A549 (cell line): Measurements from ENCODE around the gene IDS.

Experiments used
- EP300 ChIP-seq, 2 experiments: fragments of >200 bp; sonication (Bioruptor Twin); formaldehyde crosslinking; IDR thresholded peaks; 2 replicates in 1 of 2; 3 replicates in 1 of 2; pipeline ENCODE4 v1.6.1; 2016 to 2017
- HDAC2 ChIP-seq: fragments of 200-600 bp; sonication (generic); IDR thresholded peaks from 2 replicates; pipeline ENCODE4 v1.6.1; 2016
- HOXA7 ChIP-seq: fragments of 250-450 bp; sonication (Bioruptor Pico); IDR thresholded peaks from 2 replicates; pipeline ENCODE4 v1.5.0; 2020; ENCODE audit warnings: mild to moderate bottlenecking, moderate library complexity
- SMC3 ChIP-seq: fragments of >200 bp; sonication (Bioruptor Twin); formaldehyde crosslinking; IDR thresholded peaks from 3 replicates; pipeline ENCODE4 v1.6.1; 2018; ENCODE audit warnings: inconsistent platforms
- TF ChIP-seq, protein P1 (sequence below): fragments of >200 bp; sonication (Bioruptor Twin); formaldehyde crosslinking; IDR thresholded peaks from 3 replicates; pipeline ENCODE4 v1.5.1; 2016
- TF ChIP-seq, protein P2 (sequence below): fragments of >200 bp; sonication (Bioruptor Twin); formaldehyde crosslinking; IDR thresholded peaks from 3 replicates; pipeline ENCODE4 v1.6.1; 2016
- TF ChIP-seq, protein P3 (sequence below): IDR thresholded peaks from 2 replicates; pipeline ENCODE4 v1.6.1; 2012

DNA sequence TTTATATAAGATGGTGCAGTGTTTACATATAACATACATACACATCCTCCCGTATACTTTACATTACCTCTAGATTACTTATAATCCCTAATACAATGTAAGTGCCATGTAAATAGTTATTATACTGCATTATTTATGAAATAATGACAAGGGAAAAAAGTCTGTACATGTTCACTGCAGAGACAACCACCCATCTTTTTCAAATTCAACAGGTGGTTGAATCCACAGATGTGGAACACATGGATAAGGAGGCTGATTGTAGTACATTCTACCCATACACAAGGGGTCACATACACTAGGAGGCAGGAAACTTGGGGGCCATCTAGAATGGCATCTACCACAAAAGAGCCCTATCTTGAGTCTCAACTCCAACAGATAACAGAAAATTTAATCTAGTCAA, 3.4 kb upstream of the IDS start:
- TF ChIP-seq, protein P1, sequence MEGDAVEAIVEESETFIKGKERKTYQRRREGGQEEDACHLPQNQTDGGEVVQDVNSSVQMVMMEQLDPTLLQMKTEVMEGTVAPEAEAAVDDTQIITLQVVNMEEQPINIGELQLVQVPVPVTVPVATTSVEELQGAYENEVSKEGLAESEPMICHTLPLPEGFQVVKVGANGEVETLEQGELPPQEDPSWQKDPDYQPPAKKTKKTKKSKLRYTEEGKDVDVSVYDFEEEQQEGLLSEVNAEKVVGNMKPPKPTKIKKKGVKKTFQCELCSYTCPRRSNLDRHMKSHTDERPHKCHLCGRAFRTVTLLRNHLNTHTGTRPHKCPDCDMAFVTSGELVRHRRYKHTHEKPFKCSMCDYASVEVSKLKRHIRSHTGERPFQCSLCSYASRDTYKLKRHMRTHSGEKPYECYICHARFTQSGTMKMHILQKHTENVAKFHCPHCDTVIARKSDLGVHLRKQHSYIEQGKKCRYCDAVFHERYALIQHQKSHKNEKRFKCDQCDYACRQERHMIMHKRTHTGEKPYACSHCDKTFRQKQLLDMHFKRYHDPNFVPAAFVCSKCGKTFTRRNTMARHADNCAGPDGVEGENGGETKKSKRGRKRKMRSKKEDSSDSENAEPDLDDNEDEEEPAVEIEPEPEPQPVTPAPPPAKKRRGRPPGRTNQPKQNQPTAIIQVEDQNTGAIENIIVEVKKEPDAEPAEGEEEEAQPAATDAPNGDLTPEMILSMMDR = no peak
- no peak for TF ChIP-seq EP300 (IDR thresholded peaks at IDR 0.05)
- TF ChIP-seq, protein P2, sequence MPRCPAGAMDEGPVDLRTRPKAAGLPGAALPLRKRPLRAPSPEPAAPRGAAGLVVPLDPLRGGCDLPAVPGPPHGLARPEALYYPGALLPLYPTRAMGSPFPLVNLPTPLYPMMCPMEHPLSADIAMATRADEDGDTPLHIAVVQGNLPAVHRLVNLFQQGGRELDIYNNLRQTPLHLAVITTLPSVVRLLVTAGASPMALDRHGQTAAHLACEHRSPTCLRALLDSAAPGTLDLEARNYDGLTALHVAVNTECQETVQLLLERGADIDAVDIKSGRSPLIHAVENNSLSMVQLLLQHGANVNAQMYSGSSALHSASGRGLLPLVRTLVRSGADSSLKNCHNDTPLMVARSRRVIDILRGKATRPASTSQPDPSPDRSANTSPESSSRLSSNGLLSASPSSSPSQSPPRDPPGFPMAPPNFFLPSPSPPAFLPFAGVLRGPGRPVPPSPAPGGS = no peak
- no peak for TF ChIP-seq SMC3
- no peak for TF ChIP-seq HOXA7 (CRISPR knock-in tag)
- TF ChIP-seq, protein P3, sequence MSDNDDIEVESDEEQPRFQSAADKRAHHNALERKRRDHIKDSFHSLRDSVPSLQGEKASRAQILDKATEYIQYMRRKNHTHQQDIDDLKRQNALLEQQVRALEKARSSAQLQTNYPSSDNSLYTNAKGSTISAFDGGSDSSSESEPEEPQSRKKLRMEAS = no peak
- TF ChIP-seq HDAC2 = no peak
